Skeletal muscle tissue (tissue), 4 donors: ENCODE data around the gene MTUS2. TPM values are rescaled to one million over a fixed set of nuclear protein-coding genes. Genes with fewer than 3 reads are reported as not detected.

Experiments used
- H3K27ac ChIP-seq: one replicate; pipeline ENCODE4 v1.7.0; 2013; ENCODE audit warnings: mild to moderate bottlenecking, low read depth, low read length, inconsistent platforms
- H3K27me3 ChIP-seq, 3 donors: one replicate each; pipeline ENCODE4 v1.7.0; 2013; ENCODE audit warnings: low read length in 3 of 3; ENCODE audit not compliant: control insufficient read depth in 3 of 3, insufficient read depth in 3 of 3
- H3K36me3 ChIP-seq, 3 donors: one replicate each; pipeline ENCODE4 v1.7.0; 2013; ENCODE audit warnings: low read length in 3 of 3; ENCODE audit not compliant: control insufficient read depth in 3 of 3, insufficient read depth in 3 of 3
- H3K4me1 ChIP-seq, 3 donors: one replicate each; pipeline ENCODE4 v1.7.0; 2013; ENCODE audit warnings: low read length in 3 of 3, mild to moderate bottlenecking in 3 of 3; ENCODE audit not compliant: control insufficient read depth in 3 of 3, insufficient read depth in 3 of 3
- H3K4me3 ChIP-seq, 3 donors: one replicate each; pipeline ENCODE4 v1.7.0; 2013; ENCODE audit warnings: low read length in 3 of 3
- H3K9ac ChIP-seq, 3 donors: one replicate each; pipeline ENCODE4 v1.7.0; 2013; ENCODE audit warnings: low read length in 3 of 3, mild to moderate bottlenecking in 3 of 3, moderate library complexity in 2 of 3, low read depth in 1 of 3
- H3K9me3 ChIP-seq, 3 donors: one replicate each; pipeline ENCODE4 v1.7.0; 2013; ENCODE audit warnings: low read length in 3 of 3; ENCODE audit not compliant: control insufficient read depth in 3 of 3
- total RNA-seq: library from RNA; depleted of rRNA; stranded (reverse); fragments of >200 nt; gene quantifications from one replicate; pipeline ENCODE4 v1.2.3, GENCODE V29; 2014
- donor health status: Osteomylitis.

The MTUS2 gene
- total RNA-seq, 1 donor from 2014 or later: 4.2 TPM

DNA sequence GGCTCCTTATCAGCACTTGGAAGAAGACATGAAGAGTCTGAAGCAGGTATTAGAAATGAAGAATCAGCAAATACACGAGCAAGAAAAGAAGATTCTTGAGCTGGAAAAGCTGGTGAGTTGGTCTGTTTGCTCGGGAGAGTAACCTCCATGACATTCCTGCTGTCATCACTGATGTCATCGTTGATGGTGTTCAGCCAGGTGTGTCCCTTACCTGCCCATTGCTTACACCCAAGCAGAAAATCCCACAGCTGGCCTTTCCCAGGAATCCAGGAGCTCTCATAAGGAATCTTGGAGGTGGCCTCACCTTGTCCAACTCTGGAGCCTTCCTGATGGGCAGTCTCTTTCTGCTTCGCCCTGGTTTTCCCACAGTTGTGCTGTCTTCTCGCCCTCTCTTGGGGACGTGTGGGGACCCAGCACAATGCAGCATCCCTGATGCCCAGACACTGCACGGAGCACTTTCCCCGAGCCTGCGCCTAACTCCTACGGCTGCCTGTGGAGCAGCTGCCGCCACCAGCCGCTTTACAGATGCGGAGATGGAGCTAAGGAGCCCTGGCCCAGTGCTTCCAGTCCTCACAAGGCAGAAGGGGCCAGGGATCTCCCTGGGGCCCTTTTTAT, 678.4 kb downstream of the MTUS2 start:
- no peak overlapping the region for H3K9ac ChIP-seq
- peaks cover 8 to 21% (median 13%) of the 10 kb centered on the region in 3 donors for H3K4me1 ChIP-seq
- no peaks in the 10 kb centered on the region for H3K36me3 ChIP-seq
- no peak overlapping the region for H3K4me3 ChIP-seq
- no peak overlapping the region for H3K27ac ChIP-seq
- peaks cover 7 to 53% (median 19%) of the 10 kb centered on the region in 3 donors for H3K27me3 ChIP-seq
- no peaks in the 10 kb centered on the region for H3K9me3 ChIP-seq

DNA sequence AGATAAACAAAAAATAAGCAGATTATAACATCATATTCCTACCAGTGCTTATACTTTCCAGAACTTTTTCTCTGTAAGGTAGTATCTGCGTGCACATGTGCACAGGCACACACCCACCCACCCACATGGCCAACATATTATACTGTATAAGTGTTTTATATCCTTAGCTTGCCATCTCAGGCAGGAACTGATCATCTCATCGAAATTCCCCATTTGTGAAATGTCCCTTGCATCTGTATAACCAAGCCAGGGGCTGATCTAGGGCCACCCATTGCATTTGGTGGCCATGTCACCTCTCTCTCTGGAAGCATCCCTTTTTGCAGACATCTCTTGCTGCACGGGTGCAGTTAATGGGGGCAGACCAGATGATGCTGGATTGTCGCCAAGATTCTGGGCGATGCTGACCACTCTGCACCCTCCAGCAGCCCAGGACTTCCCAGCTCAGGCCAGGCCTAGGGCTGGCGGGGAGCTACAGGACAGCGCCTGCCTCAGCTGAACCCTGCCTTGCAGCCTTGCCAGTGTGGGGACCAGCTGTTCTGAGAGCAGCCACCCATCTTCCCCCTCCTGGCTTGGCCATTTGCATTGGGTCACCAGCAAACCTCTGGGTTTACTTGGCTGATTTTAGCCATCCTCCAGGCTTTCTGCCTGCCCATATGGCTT, 679.5 kb downstream of the MTUS2 start:
- Histone ChIP-seq H3K27ac (no peak overlapping the region), H3K9me3 (no peaks in the 10 kb centered on the region), H3K36me3 (no peaks in the 10 kb centered on the region), H3K27me3 (peaks cover 13 to 60% (median 28%) of the 10 kb centered on the region in 3 donors), H3K9ac (no peak overlapping the region), H3K4me1 (peaks cover 8 to 21% (median 13%) of the 10 kb centered on the region in 3 donors), H3K4me3 (no peak overlapping the region)

DNA sequence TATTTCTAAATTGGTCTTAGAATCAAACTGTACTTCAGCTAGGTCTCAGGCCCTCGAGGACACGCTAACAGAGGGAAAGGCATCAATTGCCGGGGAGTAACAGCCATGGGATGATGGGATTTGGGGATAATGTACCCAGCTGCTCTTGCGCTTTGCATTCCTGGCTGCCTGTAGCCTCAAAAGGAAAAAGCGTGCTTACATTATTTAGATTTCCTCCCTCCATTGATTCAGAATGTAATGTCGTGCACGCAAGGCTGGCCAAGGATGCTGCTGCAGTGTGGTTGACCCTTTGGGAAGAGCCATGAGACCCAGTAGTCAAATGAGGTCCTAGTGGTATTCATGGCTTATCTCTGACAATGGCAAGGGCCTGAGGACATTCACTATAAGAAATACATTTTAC, 680.2 kb downstream of the MTUS2 start:
- Histone ChIP-seq H3K9ac (no peak overlapping the region), H3K27me3 (peaks cover 15 to 67% (median 35%) of the 10 kb centered on the region in 3 donors), H3K36me3 (no peaks in the 10 kb centered on the region), H3K4me3 (no peak overlapping the region), H3K4me1 (peaks cover 8 to 21% (median 13%) of the 10 kb centered on the region in 3 donors), H3K27ac (no peak overlapping the region), H3K9me3 (no peaks in the 10 kb centered on the region)

DNA sequence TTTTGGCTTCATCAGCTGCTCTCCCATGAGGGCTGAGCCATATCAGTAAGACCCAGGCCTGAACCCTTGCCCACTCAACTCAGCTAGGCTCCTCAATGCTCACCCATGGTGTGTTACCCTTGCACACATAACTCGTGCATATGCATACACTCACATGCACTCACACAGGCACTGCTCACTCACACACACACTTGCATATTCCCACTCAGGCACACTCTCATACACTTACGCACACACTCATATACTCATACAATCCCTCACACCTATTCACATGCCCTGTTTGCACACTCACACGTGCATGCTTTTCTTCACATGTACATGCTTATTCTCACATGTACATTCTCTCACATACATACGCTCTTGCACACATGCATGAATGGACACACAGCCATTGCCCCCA, 681.5 kb downstream of the MTUS2 start:
- no peak overlapping the region for H3K27ac ChIP-seq
- H3K9ac ChIP-seq: no peak overlapping the region
- no peaks in the 10 kb centered on the region for H3K9me3 ChIP-seq
- no peaks in the 10 kb centered on the region for H3K36me3 ChIP-seq
- H3K27me3 ChIP-seq: peaks cover 26 to 72% (median 42%) of the 10 kb centered on the region in 3 donors
- peaks cover 4 to 13% (median 6%) of the 10 kb centered on the region in 3 donors for H3K4me1 ChIP-seq
- no peak overlapping the region for H3K4me3 ChIP-seq

DNA sequence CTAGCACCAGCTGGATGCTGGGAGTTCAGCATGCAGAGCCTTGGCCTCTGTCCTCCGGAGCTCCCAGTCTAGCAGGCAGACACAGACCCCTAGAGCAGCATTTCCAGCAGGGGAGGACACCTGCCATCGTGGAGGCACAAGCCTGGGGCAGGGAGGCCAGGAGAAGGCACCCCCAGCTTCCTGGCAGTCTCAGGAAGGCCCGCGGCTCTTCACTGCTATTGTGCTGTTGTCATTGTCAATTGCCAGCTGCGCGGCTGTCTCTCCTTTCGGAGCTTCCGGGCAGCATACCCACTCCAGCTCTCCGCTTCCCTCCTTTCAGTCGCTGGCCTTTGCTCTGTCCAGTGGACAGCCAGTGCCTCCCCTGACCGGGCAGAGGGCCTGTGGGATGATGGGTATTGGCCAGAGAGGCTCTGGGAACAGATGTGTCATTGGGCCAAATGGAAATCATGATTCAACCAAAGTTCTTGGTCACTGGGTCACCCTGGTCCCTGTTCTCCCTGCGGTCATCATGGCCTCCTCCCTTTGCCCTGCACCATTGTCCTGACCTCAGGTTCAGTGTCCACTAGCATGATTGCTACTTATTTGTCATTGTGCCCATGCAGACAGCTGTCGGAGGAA, 682.4 kb downstream of the MTUS2 start:
- Histone ChIP-seq H3K4me1 (peaks cover 2 to 14% (median 4%) of the 10 kb centered on the region in 3 donors), H3K27ac (no peak overlapping the region), H3K4me3 (peak overlapping the region; percentile 39 to 49 (median 41)), H3K9me3 (no peaks in the 10 kb centered on the region), H3K9ac (no peak overlapping the region), H3K27me3 (peaks cover 34 to 73% (median 46%) of the 10 kb centered on the region in 3 donors), H3K36me3 (no peaks in the 10 kb centered on the region)

DNA sequence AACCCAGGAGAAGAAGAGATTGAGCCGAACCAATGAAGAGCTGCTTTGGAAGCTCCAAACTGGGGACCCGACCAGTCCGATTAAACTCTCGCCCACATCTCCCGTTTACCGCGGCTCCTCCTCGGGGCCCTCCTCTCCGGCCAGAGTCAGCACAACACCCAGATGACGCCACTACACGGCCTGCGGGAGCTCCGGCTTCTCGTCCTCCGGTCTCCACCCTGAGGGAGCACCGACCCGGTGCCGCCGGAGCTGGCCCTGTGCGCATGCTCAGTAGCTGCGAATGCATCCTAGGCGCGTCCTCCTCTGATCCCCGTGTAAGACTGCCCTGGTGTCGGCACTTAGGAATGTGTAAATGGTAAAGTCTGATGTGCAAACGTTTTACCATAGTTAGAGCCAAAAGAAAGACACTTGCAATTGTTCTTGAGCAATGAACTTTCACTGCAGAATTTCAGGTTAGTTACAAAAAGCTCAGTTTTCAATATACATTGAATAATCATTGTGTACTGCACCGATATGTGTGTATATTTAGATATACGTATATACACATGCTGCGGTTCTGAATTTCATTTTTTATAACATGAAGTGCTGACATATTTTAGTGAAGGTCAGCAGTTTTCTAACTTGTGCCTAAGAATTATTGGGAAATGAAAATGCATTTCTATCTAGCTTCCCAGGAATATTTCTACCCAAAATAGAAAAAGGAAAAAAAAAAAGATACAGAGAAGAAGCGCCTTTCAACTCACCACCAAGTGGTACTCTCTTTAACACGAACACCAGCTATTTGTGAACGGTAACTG, 683.1 kb downstream of the MTUS2 start:
- Histone ChIP-seq H3K9ac (no peak overlapping the region), H3K4me3 (peak overlapping the region; percentile 39 to 49 (median 41))

DNA sequence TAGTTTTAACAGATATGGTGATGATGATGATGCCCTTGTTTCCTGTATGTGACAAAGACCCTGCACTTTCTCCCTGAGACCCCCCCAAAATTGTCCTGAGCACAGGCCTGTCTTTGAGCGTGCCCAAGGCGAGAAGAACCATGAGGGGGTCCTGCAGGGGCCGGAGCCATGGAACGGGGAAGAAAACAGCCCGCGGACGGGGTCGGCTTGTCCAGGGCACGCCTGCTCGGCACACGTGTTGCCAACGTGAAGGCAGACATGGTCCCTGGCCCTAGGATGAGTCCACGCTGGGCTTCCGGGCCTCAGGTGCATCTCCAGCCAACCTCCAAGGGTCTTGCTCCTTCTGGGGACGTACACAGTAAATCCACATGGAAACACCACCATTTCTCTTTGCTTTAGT, 684.6 kb downstream of the MTUS2 start:
- Histone ChIP-seq H3K9me3 (no peaks in the 10 kb centered on the region), H3K36me3 (no peaks in the 10 kb centered on the region), H3K27ac (no peak overlapping the region), H3K9ac (no peak overlapping the region), H3K27me3 (peaks cover 32 to 60% (median 51%) of the 10 kb centered on the region in 3 donors), H3K4me1 (peaks cover 11 to 26% (median 14%) of the 10 kb centered on the region in 3 donors), H3K4me3 (no peak overlapping the region)

More for the DNA sequence above, 683.1 kb downstream of the MTUS2 start:
- peaks cover 8 to 22% (median 9%) of the 10 kb centered on the region in 3 donors for H3K4me1 ChIP-seq
- no peaks in the 10 kb centered on the region for H3K36me3 ChIP-seq
- H3K27me3 ChIP-seq: peaks cover 34 to 69% (median 51%) of the 10 kb centered on the region in 3 donors
- H3K27ac ChIP-seq: no peak overlapping the region
- no peaks in the 10 kb centered on the region for H3K9me3 ChIP-seq

DNA sequence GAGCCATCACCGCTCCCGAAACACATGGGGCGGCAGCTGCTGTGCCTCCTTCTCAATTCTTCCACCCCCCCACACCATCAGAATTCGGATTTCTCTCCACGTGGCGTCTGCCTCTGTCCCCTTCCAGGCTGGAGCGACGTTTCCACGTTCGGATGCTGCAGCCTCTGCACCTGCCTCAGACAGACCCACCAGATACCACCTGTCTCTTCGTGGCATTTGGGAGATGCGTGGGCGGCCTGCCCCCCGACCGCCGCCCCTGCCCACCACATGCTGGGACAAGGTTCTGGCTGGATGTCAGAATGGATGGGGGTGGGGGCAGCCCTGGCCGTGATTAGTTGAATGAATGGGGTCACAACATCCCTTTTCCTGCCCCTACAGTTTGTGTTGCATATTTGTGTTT, 685.4 kb downstream of the MTUS2 start:
- peaks cover 11 to 26% (median 14%) of the 10 kb centered on the region in 3 donors for H3K4me1 ChIP-seq
- peaks cover 32 to 58% (median 51%) of the 10 kb centered on the region in 3 donors for H3K27me3 ChIP-seq
- H3K4me3 ChIP-seq: no peak overlapping the region
- no peaks in the 10 kb centered on the region for H3K9me3 ChIP-seq
- no peak overlapping the region for H3K27ac ChIP-seq
- H3K9ac ChIP-seq: no peak overlapping the region
- H3K36me3 ChIP-seq: no peaks in the 10 kb centered on the region

DNA sequence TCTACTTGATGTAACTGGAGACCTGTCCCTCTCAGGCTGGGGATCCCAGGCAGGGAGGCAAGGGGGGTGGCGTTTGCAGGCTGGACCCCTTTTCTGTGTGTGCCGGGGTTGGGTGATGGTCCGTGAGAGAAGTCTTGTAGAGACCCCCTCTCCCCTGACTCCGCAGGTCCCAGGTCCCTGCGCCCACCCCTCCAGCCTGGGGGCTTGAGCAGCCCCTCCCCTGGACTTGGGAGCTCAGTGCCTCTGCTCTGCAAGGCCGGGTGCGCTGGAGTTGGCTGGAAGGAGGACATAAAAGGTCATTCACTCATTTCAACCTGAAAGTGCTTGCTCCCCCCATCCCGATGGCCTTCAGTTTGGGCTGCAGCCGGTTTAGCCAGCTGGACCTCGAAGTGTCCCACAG, 685.8 kb downstream of the MTUS2 start:
- no peaks in the 10 kb centered on the region for H3K9me3 ChIP-seq
- no peak overlapping the region for H3K9ac ChIP-seq
- no peak overlapping the region for H3K4me3 ChIP-seq
- peaks cover 32 to 58% (median 51%) of the 10 kb centered on the region in 3 donors for H3K27me3 ChIP-seq
- H3K27ac ChIP-seq: no peak overlapping the region
- no peaks in the 10 kb centered on the region for H3K36me3 ChIP-seq
- peaks cover 11 to 26% (median 14%) of the 10 kb centered on the region in 3 donors for H3K4me1 ChIP-seq
